WTC11 (cell line): ENCODE data around the gene CNOT8. TPM values are rescaled to one million over a fixed set of nuclear protein-coding genes. Genes with fewer than 3 reads are reported as not detected.

Experiments used
- ATAC-seq: fragments of 200-7000 bp; cut with Tn5 transposase; 2 replicates; pipeline ENCODE4 v1.10.0; 2021; ENCODE audit warnings: mild to moderate bottlenecking, moderate library complexity
- CTCF ChIA-PET: fragments of 300-600 bp; sonication (Branson Sonifier 250); formaldehyde crosslinking; loops from one replicate; lab custom pipeline; 2021; ENCODE audit warnings: antibody characterized with exemption; lab: Charles Lee
- POLR2A ChIA-PET: fragments of 350-600 bp; sonication (Branson Sonifier 250); formaldehyde crosslinking; loops from one replicate; lab custom pipeline; 2021; ENCODE audit warnings: antibody characterized with exemption; lab: Charles Lee
- DNase-seq: peaks from one replicate; pipeline ENCODE4 v3.0.0; 2021; ENCODE audit warnings: low spot score
- H3K27ac Mint-ChIP-seq: 2 replicates; pipeline ENCODE4 v1.8.0; 2021; ENCODE audit warnings: mixed read lengths
- H3K27me3 Mint-ChIP-seq: 2 replicates; pipeline ENCODE4 v1.8.0; 2021; ENCODE audit warnings: low read depth, mild to moderate bottlenecking, moderate library complexity, mixed read lengths
- H3K36me3 Mint-ChIP-seq: 2 replicates; pipeline ENCODE4 v1.8.0; 2021; ENCODE audit warnings: mixed read lengths
- H3K4me1 Mint-ChIP-seq: 2 replicates; pipeline ENCODE4 v1.8.0; 2022; ENCODE audit warnings: mixed read lengths
- H3K4me3 Mint-ChIP-seq: 2 replicates; pipeline ENCODE4 v1.8.0; 2021; ENCODE audit warnings: mild to moderate bottlenecking, moderate library complexity, mixed read lengths
- H3K9me3 Mint-ChIP-seq: 2 replicates; pipeline ENCODE4 v1.8.0; 2021; ENCODE audit warnings: mixed read lengths
- ATF6 ChIP-seq: sonication (generic); formaldehyde crosslinking; IDR thresholded peaks from 2 replicates; pipeline ENCODE4 v1.8.1; 2023; ENCODE audit warnings: mild to moderate bottlenecking, missing genetic modification reagents
- CDX4 ChIP-seq: fragments of 250-450 bp; sonication (Bioruptor Pico); IDR thresholded peaks from 2 replicates; pipeline ENCODE4 v1.9.0; 2021; ENCODE audit warnings: moderate library complexity, mild to moderate bottlenecking, inconsistent platforms, borderline replicate concordance
- CREM ChIP-seq: sonication (generic); formaldehyde crosslinking; IDR thresholded peaks from 2 replicates; pipeline ENCODE4 v1.8.1; 2022; ENCODE audit warnings: mild to moderate bottlenecking, missing genetic modification reagents, moderate library complexity
- CTCF ChIP-seq: fragments of 200-600 bp; IDR thresholded peaks from 2 replicates; pipeline ENCODE4 v1.8.0; 2022; ENCODE audit warnings: antibody characterized with exemption
- ERG ChIP-seq: fragments of 250-450 bp; sonication (Bioruptor Pico); IDR thresholded peaks from 2 replicates; pipeline ENCODE4 v1.8.0; 2021; ENCODE audit warnings: mild to moderate bottlenecking
- ETV6 ChIP-seq: sonication (generic); formaldehyde crosslinking; IDR thresholded peaks from 2 replicates; pipeline ENCODE4 v1.8.1; 2022; ENCODE audit warnings: mild to moderate bottlenecking, missing genetic modification reagents
- FOXK1 ChIP-seq: sonication (generic); formaldehyde crosslinking; IDR thresholded peaks from 2 replicates; pipeline ENCODE4 v1.8.0; 2022; ENCODE audit warnings: mild to moderate bottlenecking, moderate library complexity, missing genetic modification reagents
- GABPB1 ChIP-seq: sonication (generic); formaldehyde crosslinking; IDR thresholded peaks from 2 replicates; pipeline ENCODE4 v1.8.1; 2023; ENCODE audit warnings: mild to moderate bottlenecking, missing genetic modification reagents
- HMGA2 ChIP-seq: fragments of 250-450 bp; sonication (Bioruptor Pico); IDR thresholded peaks from 2 replicates; pipeline ENCODE4 v1.4.0; 2021; ENCODE audit warnings: mild to moderate bottlenecking, moderate library complexity
- JUN ChIP-seq: sonication (generic); formaldehyde crosslinking; IDR thresholded peaks from 2 replicates; pipeline ENCODE4 v1.8.0; 2023; ENCODE audit warnings: mild to moderate bottlenecking, missing genetic modification reagents
- MYBL2 ChIP-seq: sonication (generic); formaldehyde crosslinking; IDR thresholded peaks from 2 replicates; pipeline ENCODE4 v1.8.1; 2023; ENCODE audit warnings: mild to moderate bottlenecking, moderate library complexity, missing genetic modification reagents
- NFATC4 ChIP-seq: fragments of 250-450 bp; sonication (Bioruptor Pico); IDR thresholded peaks from 2 replicates; pipeline ENCODE4 v1.9.0; 2021; ENCODE audit warnings: mild to moderate bottlenecking
- NFE2L1 ChIP-seq: sonication (generic); formaldehyde crosslinking; IDR thresholded peaks from 2 replicates; pipeline ENCODE4 v1.8.1; 2023; ENCODE audit warnings: missing genetic modification reagents
- NFYB ChIP-seq: sonication (generic); formaldehyde crosslinking; conservative IDR thresholded peaks from 2 replicates; pipeline ENCODE4 v1.8.0; 2022; ENCODE audit warnings: low read depth, missing genetic modification reagents
- NR2C2 ChIP-seq: sonication (generic); formaldehyde crosslinking; IDR thresholded peaks from 2 replicates; pipeline ENCODE4 v1.8.0; 2022; ENCODE audit warnings: mild to moderate bottlenecking, missing genetic modification reagents
- NR3C1 ChIP-seq: sonication (generic); formaldehyde crosslinking; conservative IDR thresholded peaks from 2 replicates; pipeline ENCODE4 v1.8.1; 2023; ENCODE audit warnings: low read depth, mild to moderate bottlenecking, missing genetic modification reagents
- RORB ChIP-seq: fragments of 250-450 bp; sonication (Bioruptor Pico); IDR thresholded peaks from 2 replicates; pipeline ENCODE4 v1.9.0; 2021; ENCODE audit warnings: mild to moderate bottlenecking
- SOX15 ChIP-seq: fragments of 250-450 bp; sonication (Bioruptor Pico); IDR thresholded peaks from 2 replicates; pipeline ENCODE4 v1.9.0; 2021; ENCODE audit warnings: mild to moderate bottlenecking
- TCF7 ChIP-seq: sonication (generic); formaldehyde crosslinking; IDR thresholded peaks from 2 replicates; pipeline ENCODE4 v1.8.0; 2022; ENCODE audit warnings: mild to moderate bottlenecking, low read depth, missing genetic modification reagents, moderate library complexity
- ZMAT4 ChIP-seq: fragments of 250-450 bp; sonication (Bioruptor Pico); IDR thresholded peaks from 2 replicates; pipeline ENCODE4 v1.9.0; 2021; ENCODE audit warnings: mild to moderate bottlenecking
- ZNF121 ChIP-seq: sonication (generic); formaldehyde crosslinking; IDR thresholded peaks from 2 replicates; pipeline ENCODE4 v1.8.0; 2023; ENCODE audit warnings: missing genetic modification reagents
- ZNF219 ChIP-seq: sonication (generic); formaldehyde crosslinking; IDR thresholded peaks from 2 replicates; pipeline ENCODE4 v1.8.0; 2023; ENCODE audit warnings: missing genetic modification reagents, mild to moderate bottlenecking, borderline replicate concordance
- ZNF232 ChIP-seq: sonication (generic); formaldehyde crosslinking; IDR thresholded peaks from 2 replicates; pipeline ENCODE4 v1.8.0; 2022; ENCODE audit warnings: mild to moderate bottlenecking, missing genetic modification reagents
- ZNF512 ChIP-seq: sonication (generic); formaldehyde crosslinking; IDR thresholded peaks from 2 replicates; pipeline ENCODE4 v1.8.1; 2022; ENCODE audit warnings: missing genetic modification reagents, borderline replicate concordance
- total RNA-seq: library from RNA; stranded (reverse); gene quantifications from 3 replicates; pipeline ENCODE4 v1.2.3, GENCODE V29; 2021
- TF ChIP-seq, protein P1 (sequence below): sonication (generic); formaldehyde crosslinking; IDR thresholded peaks from 2 replicates; pipeline ENCODE4 v1.8.0; 2022; ENCODE audit warnings: mild to moderate bottlenecking, missing genetic modification reagents
- TF ChIP-seq, protein P2 (sequence below): sonication (generic); formaldehyde crosslinking; IDR thresholded peaks from 2 replicates; pipeline ENCODE4 v1.8.1; 2022; ENCODE audit warnings: mild to moderate bottlenecking, missing genetic modification reagents, moderate library complexity, borderline replicate concordance

Gene CNOT8
- total RNA-seq, 1 experiment from 2014 or later, result 58.6 TPM

DNA sequence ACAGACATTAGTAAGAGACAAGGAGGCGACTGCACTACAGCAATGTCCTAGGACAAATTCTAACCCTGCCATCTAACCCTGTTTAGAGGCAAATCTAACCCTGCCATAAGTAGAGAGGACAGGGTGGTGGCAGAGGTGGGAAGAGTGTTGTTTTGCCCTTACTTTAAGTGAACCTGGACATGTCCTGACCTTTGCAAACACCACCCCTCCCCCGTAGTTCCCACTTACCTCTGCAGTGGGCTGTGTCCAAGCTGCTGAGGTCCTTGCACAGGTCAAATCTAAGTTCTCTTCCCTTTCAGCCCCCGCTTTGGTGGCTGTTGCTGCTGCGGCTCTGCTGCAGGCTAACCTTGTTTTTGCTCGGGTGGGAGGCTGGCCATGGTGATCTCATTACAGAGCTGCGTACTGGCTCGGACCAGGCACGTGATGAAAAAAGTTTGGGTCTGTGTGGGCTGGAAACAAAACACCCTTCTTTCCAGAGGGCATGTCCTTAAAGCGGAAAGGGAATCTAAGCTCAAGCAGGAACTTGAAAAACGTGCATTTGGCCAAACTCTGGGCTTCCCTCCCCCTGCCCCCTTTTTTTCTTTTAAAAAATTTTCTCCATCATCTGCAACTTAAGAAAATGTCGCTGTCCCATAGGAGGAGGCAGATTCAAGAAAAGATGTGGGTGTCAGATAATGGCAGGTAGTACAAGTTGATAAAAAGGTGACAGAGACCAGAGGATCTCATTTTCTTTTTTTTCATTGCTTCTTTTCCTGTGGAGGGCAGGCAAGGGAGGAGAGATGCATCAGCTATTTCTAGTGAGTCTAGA, 8.0 kb upstream of the CNOT8 start, which contains the start of gene FAXDC2 (continued):
- TF ChIP-seq, protein P1, sequence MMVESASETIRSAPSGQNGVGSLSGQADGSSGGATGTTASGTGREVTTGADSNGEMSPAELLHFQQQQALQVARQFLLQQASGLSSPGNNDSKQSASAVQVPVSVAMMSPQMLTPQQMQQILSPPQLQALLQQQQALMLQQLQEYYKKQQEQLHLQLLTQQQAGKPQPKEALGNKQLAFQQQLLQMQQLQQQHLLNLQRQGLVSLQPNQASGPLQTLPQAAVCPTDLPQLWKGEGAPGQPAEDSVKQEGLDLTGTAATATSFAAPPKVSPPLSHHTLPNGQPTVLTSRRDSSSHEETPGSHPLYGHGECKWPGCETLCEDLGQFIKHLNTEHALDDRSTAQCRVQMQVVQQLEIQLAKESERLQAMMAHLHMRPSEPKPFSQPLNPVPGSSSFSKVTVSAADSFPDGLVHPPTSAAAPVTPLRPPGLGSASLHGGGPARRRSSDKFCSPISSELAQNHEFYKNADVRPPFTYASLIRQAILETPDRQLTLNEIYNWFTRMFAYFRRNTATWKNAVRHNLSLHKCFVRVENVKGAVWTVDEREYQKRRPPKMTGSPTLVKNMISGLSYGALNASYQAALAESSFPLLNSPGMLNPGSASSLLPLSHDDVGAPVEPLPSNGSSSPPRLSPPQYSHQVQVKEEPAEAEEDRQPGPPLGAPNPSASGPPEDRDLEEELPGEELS (CRISPR knock-in tag), result no peak
- TF ChIP-seq FOXK1, result peak; percentile 63; the same call in 1 of the 2 replicates
- peak; percentile 72; the same call in 1 of the 2 replicates for TF ChIP-seq ETV6 (CRISPR knock-in tag)
- no peak for TF ChIP-seq NFYB (CRISPR knock-in tag)
- no peak for TF ChIP-seq ZNF219 (CRISPR knock-in tag)
- TF ChIP-seq TCF7 (CRISPR knock-in tag), result no peak
- TF ChIP-seq MYBL2 (CRISPR knock-in tag), result no peak
- no peak for TF ChIP-seq ZMAT4 (CRISPR knock-in tag)
- TF ChIP-seq NR2C2, result no peak
- TF ChIP-seq HMGA2 (CRISPR knock-in tag), result no peak
- no peak for TF ChIP-seq NR3C1 (CRISPR knock-in tag)
- TF ChIP-seq ERG (CRISPR knock-in tag), result no peak
- TF ChIP-seq ZNF232 (CRISPR knock-in tag), result 0 out of 2 replicates have a peak, but pooled peaks have one; percentile 29
- TF ChIP-seq, all 79 proteins: peak for 6

DNA sequence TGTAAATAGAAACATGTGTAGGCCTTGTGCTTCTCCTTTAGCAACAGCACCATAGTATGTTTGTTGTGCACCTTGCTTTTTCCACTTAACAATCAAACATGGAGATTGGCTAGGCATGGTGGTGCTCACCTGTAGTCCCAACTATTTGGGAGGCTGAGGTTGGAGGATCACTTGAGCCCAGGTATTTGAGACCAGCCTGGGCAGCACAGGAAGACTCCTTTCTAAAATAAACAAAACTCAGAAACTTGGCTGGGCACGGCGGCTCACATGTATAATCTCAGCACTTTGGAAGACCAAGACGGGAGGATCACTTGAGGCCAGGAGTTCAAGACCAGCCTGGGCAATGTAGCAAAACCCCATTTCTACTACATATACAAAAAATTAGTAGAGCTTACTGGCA, 7.1 kb upstream of the CNOT8 start:
- Mint-ChIP-seq H3K9me3 (no peaks in the 10 kb centered on the region), H3K4me1 (peaks cover 23% of the 10 kb centered on the region), H3K27me3 (no peaks in the 10 kb centered on the region), H3K27ac (peak overlapping the region; percentile 57), H3K4me3 (peak overlapping the region; percentile 83; the same call in 1 of the 2 replicates), H3K36me3 (no peaks in the 10 kb centered on the region)
- DNase-seq (no peak), ATAC-seq (no peak)
- TF ChIP-seq CREM (CRISPR knock-in tag) (no peak), HMGA2 (CRISPR knock-in tag) (no peak), NFATC4 (CRISPR knock-in tag) (no peak), FOXK1 (no peak), ZNF121 (CRISPR knock-in tag) (no peak), NFE2L1 (CRISPR knock-in tag) (no peak), SOX15 (CRISPR knock-in tag) (no peak), ATF6 (CRISPR knock-in tag) (no peak), CDX4 (CRISPR knock-in tag) (no peak), CTCF (no peak), RORB (no peak), ZNF512 (CRISPR knock-in tag) (no peak), JUN (no peak), GABPB1 (CRISPR knock-in tag) (no peak)
- TF ChIP-seq, protein P2, sequence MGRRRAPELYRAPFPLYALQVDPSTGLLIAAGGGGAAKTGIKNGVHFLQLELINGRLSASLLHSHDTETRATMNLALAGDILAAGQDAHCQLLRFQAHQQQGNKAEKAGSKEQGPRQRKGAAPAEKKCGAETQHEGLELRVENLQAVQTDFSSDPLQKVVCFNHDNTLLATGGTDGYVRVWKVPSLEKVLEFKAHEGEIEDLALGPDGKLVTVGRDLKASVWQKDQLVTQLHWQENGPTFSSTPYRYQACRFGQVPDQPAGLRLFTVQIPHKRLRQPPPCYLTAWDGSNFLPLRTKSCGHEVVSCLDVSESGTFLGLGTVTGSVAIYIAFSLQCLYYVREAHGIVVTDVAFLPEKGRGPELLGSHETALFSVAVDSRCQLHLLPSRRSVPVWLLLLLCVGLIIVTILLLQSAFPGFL (CRISPR knock-in tag), result no peak
- ChIA-PET CTCF (interaction anchor here (1.2 kb wide), 1 partner anchor 201 kb away, joined by 5 read pairs; no protein-coding TSS in a partner anchor), POLR2A (interaction anchor here (1.4 kb wide), 1 partner anchor 11 kb away, joined by 4 read pairs; no protein-coding TSS in a partner anchor)
